T-cell (primary cell): ENCODE measurements around the gene C2. TPM values are rescaled to one million over a fixed set of nuclear protein-coding genes. Genes with fewer than 3 reads are reported as not detected.

Experiments
- total RNA-seq, 35 experiments: library from RNA in 6 of 35; stranded (reverse) in 6 of 35; fragments of 120-200 nt in 1 of 35; gene quantifications; one replicate each; pipeline versions ENCODE4 v1.2.1 to v1.2.4 and lab custom pipeline; 2013 to 2026

Gene C2
- total RNA-seq, 5 donors from 2014 or later (not counting 1 experiment from before 2014, with no cell fraction given) = 1.3 to 5.1 (median 3.7) TPM

Other genes starting within 250 kb of the C2 start
- gene LY6G5C, start 246.7 kb upstream of the C2 start, total RNA-seq = 1 to 10 TPM in 4 of 5 donors, under 1 TPM in 1; 0.75 to 8.8 (median 5.8) TPM
- 10 to 100 TPM; 58.2 to 74.4 (median 61.2) TPM for gene ABHD16A, start 224.4 kb upstream of the C2 start, total RNA-seq
- gene LY6G6F, start 220.9 kb upstream of the C2 start, total RNA-seq = not detected
- not detected for gene LY6G6D, start 212.4 kb upstream of the C2 start, total RNA-seq
- not detected for gene LY6G6C, start 206.0 kb upstream of the C2 start, total RNA-seq
- 1 to 10 TPM in 1 of 5 donors, under 1 TPM in 4; 0.26 to 2.6 (median 0.30) TPM for gene MPIG6B, start 204.3 kb upstream of the C2 start, total RNA-seq
- gene DDAH2, start 198.4 kb upstream of the C2 start, total RNA-seq = 10 to 100 TPM in 4 of 5 donors, 1 to 10 TPM in 1; 9.0 to 13.2 (median 11.5) TPM
- 100 to 1,000 TPM in 4 of 5 donors, 10 to 100 TPM in 1; 89.5 to 146 (median 112) TPM for gene CLIC1, start 191.2 kb upstream of the C2 start, total RNA-seq
- gene MSH5, start 187.7 kb upstream of the C2 start, total RNA-seq = 10 to 100 TPM; 13.7 to 22.4 (median 14.4) TPM
- 10 to 100 TPM in 1 of 5 donors, 1 to 10 TPM in 4; 3.1 to 10.7 (median 4.1) TPM for gene SAPCD1, start 165.1 kb upstream of the C2 start, total RNA-seq
- gene VWA7, start 150.4 kb upstream of the C2 start, total RNA-seq = 1 to 10 TPM; 1.4 to 8.0 (median 2.1) TPM
- 10 to 100 TPM; 44.4 to 71.0 (median 62.5) TPM for gene VARS1, start 132.0 kb upstream of the C2 start, total RNA-seq
- 10 to 100 TPM; 24.2 to 36.4 (median 30.6) TPM for gene LSM2, start 120.8 kb upstream of the C2 start, total RNA-seq
- 1 to 10 TPM; 2.8 to 8.5 (median 8.1) TPM for gene HSPA1L, start 112.4 kb upstream of the C2 start, total RNA-seq
- 100 to 1,000 TPM in 1 of 5 donors, 10 to 100 TPM in 2, 1 to 10 TPM in 2; 8.8 to 117 (median 77.9) TPM for gene HSPA1A, start 112.2 kb upstream of the C2 start, total RNA-seq
- gene HSPA1B, start 100.0 kb upstream of the C2 start, total RNA-seq = 100 to 1,000 TPM in 1 of 5 donors, 10 to 100 TPM in 2, 1 to 10 TPM in 2; 6.3 to 105 (median 67.9) TPM
- 10 to 100 TPM; 15.9 to 29.2 (median 19.9) TPM for gene NEU1, start 64.9 kb upstream of the C2 start, total RNA-seq
- gene SLC44A4, start 48.7 kb upstream of the C2 start, total RNA-seq = under 1 TPM in 3 of 5 donors, not detected in 2; 0.13 to 0.96 (median 0.57) TPM
- 10 to 100 TPM; 49.1 to 83.8 (median 78.9) TPM for gene EHMT2, start 30.0 kb upstream of the C2 start, total RNA-seq
- gene ZBTB12, start 25.6 kb upstream of the C2 start, total RNA-seq = 1 to 10 TPM; 1.0 to 3.5 (median 3.1) TPM
- 1 to 10 TPM in 3 of 5 donors, not detected in 2; 1.3 to 2.2 (median 1.8) TPM for gene CFB, start 18.4 kb downstream of the C2 start, total RNA-seq
- gene NELFE, start 31.3 kb downstream of the C2 start, total RNA-seq = 10 to 100 TPM; 47.5 to 51.0 (median 49.4) TPM
- gene SKIC2, start 31.5 kb downstream of the C2 start, total RNA-seq = 100 to 1,000 TPM; 104 to 169 (median 112) TPM
- gene DXO, start 44.4 kb downstream of the C2 start, total RNA-seq = 10 to 100 TPM; 30.2 to 53.2 (median 35.4) TPM
- 10 to 100 TPM in 1 of 5 donors, 1 to 10 TPM in 4; 3.5 to 11.6 (median 6.1) TPM for gene C4A, start 54.3 kb downstream of the C2 start, total RNA-seq
- gene C4B, start 87.1 kb downstream of the C2 start, total RNA-seq = 1 to 10 TPM; 5.5 to 8.4 (median 7.5) TPM
- gene CYP21A2, start 110.7 kb downstream of the C2 start, total RNA-seq = 1 to 10 TPM in 3 of 5 donors, under 1 TPM in 2; 0.43 to 2.2 (median 1.6) TPM
- gene TNXB, start 181.6 kb downstream of the C2 start, total RNA-seq = 10 to 100 TPM in 4 of 5 donors, 1 to 10 TPM in 1; 8.0 to 20.9 (median 15.4) TPM
- 100 to 1,000 TPM; 106 to 151 (median 145) TPM for gene ATF6B, start 200.5 kb downstream of the C2 start, total RNA-seq
- 1 to 10 TPM in 4 of 5 donors, under 1 TPM in 1; 0.83 to 3.7 (median 1.5) TPM for gene FKBPL, start 202.6 kb downstream of the C2 start, total RNA-seq
- 1 to 10 TPM; 1.7 to 3.3 (median 2.3) TPM for gene PRRT1, start 224.2 kb downstream of the C2 start, total RNA-seq
- gene PPT2, start 226.4 kb downstream of the C2 start, total RNA-seq = 10 to 100 TPM; 11.2 to 25.6 (median 19.3) TPM
- 10 to 100 TPM; 13.9 to 18.9 (median 16.9) TPM for gene EGFL8, start 236.9 kb downstream of the C2 start, total RNA-seq
- gene AGPAT1, start 248.4 kb downstream of the C2 start, total RNA-seq = 10 to 100 TPM; 23.5 to 34.6 (median 31.0) TPM